Muscle layer of duodenum (tissue), 2 donors: ENCODE measurements around the gene THRAP3.

Source experiments
- H3K27ac ChIP-seq: one replicate; pipeline ENCODE4 v1.7.0; 2013; ENCODE audit warnings: mild to moderate bottlenecking, low read length
- H3K27me3 ChIP-seq: one replicate; pipeline ENCODE4 v1.7.0; 2013; ENCODE audit warnings: low read depth, mild to moderate bottlenecking, control low read depth, low read length
- H3K36me3 ChIP-seq, 2 donors: one replicate each; pipeline ENCODE4 v1.7.0; 2013; ENCODE audit warnings: low read length in 2 of 2, control low read depth in 1 of 2, mild to moderate bottlenecking in 1 of 2; ENCODE audit not compliant: insufficient read depth in 2 of 2, control insufficient read depth in 1 of 2
- H3K4me1 ChIP-seq, 2 donors: one replicate each; pipeline ENCODE4 v1.7.0; 2013; ENCODE audit warnings: low read length in 2 of 2, mild to moderate bottlenecking in 2 of 2, control low read depth in 1 of 2, moderate library complexity in 1 of 2; ENCODE audit not compliant: insufficient read depth in 2 of 2, control insufficient read depth in 1 of 2
- H3K4me3 ChIP-seq, 2 donors: one replicate each; pipeline ENCODE4 v1.7.0; 2013; ENCODE audit warnings: low read length in 2 of 2, low read depth in 1 of 2, mild to moderate bottlenecking in 1 of 2
- H3K9me3 ChIP-seq, 2 donors: one replicate each; pipeline ENCODE4 v1.7.0; 2013; ENCODE audit warnings: low read length in 2 of 2, control low read depth in 1 of 2, mild to moderate bottlenecking in 1 of 2; ENCODE audit not compliant: control insufficient read depth in 1 of 2
- donor health status: healthy.

The THRAP3 gene

DNA sequence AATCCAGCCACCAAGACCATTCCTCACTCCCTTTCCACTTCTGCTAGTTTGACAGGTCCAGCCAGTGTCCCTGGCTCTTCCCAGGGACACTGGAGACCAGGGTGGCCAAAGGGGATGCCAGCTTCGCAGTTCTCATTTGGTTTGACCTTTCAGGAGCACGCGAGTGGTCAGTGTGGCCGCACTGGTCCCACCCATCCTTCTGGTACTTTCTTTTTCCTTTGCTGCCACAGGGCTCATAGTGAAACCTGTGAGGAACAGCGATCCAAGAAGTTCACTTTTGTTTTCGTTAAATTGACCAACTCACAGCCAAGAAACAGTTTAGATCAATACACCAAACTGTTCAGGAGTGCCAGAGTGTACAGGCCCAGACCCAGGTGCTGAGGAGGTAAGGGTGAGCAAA lies 113.6 kb downstream of the THRAP3 start:
- Histone ChIP-seq H3K4me3 (no peak overlapping the region), H3K4me1 (peaks cover 0 to 6% of the 10 kb centered on the region in 2 donors), H3K36me3 (peaks cover 7 to 21% of the 10 kb centered on the region in 2 donors), H3K9me3 (no peaks in the 10 kb centered on the region), H3K27ac (no peak overlapping the region), H3K27me3 (no peaks in the 10 kb centered on the region)

DNA sequence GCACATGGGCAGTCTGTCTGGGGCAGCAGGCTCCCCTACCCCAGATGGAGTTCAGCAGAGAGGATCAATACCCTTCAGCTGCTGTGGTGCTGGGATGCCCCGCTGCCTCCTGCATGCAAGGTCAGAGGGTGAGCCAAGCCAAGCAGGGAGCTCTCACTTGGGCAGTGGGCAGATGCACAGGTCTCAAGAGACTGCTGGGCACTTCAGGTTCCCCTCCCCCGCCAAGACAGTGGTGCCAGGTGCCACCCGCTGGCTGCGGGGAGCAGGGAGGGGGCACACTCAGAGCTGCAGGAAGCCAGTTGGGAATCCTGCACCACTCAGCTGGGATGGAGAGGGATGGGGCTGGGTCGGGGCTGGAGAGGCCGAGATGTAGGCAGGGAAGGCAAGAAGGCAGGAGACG lies 115.0 kb downstream of the THRAP3 start:
- no peaks in the 10 kb centered on the region for H3K27me3 ChIP-seq
- H3K4me1 ChIP-seq: peaks cover 0 to 10% of the 10 kb centered on the region in 2 donors
- H3K9me3 ChIP-seq: no peaks in the 10 kb centered on the region
- no peak overlapping the region for H3K4me3 ChIP-seq
- H3K36me3 ChIP-seq: peaks cover 16 to 31% of the 10 kb centered on the region in 2 donors
- H3K27ac ChIP-seq: no peak overlapping the region

DNA sequence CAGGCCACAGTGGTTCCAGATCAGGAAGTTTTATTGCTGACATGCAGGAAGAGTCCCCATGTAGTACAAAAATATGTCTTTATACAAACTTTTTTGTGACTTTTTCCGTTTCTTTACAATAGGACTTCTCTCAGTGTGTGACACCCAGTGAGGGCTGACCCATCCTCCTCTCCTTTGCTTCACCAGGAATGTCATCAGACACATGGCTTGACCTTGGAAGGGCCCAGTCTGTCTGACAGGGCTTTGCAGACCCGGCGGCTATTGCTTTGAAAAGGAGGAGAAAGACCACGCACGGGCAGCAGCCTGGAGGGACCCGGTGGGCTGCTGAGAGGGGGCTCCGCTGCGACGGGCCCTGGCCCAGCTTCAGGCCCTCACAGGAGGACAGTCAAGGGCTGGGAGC lies 115.4 kb downstream of the THRAP3 start:
- Histone ChIP-seq H3K4me3 (no peak overlapping the region), H3K36me3 (peaks cover 16 to 32% of the 10 kb centered on the region in 2 donors), H3K27me3 (no peaks in the 10 kb centered on the region), H3K4me1 (peaks cover 0 to 10% of the 10 kb centered on the region in 2 donors), H3K9me3 (no peaks in the 10 kb centered on the region), H3K27ac (no peak overlapping the region)

DNA sequence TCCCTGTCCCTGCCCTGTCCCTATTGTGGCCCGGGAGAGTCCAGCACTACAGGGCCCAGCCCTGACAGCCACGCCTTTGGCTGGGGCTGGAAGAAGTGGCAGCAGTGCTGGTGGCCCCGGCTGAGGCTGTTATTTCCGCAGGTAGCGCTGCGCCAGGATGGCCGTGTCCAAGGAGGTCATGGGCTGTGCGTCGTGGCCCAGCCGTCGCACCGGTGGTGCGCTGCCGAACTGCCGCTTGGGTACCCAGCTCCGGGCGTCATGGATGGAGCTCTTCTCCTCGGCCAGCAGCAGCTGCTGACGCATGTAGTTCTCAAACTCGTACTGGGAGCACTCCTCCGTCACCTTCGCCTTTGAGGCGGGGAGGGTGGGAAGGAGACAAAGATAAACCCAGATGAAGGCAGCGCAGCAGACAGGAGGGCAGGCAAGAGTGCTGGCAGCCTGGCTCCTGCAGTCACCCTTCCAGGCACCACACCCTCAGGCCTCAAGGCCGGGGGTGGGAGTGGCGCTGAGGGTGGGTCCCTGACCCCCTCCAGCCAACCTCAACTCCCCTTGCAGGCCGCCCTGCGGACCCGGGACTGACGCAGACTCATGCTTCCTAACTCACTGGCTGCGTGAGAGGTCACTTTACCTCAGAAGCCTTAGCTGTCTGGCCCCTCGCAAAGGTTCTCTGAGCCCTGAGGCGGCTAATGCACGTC lies 117.5 kb downstream of the THRAP3 start:
- Histone ChIP-seq H3K27ac (no peak overlapping the region), H3K4me3 (no peak overlapping the region), H3K27me3 (no peaks in the 10 kb centered on the region), H3K36me3 (peaks cover 33 to 51% of the 10 kb centered on the region in 2 donors), H3K4me1 (peaks cover 0 to 10% of the 10 kb centered on the region in 2 donors), H3K9me3 (no peaks in the 10 kb centered on the region)

DNA sequence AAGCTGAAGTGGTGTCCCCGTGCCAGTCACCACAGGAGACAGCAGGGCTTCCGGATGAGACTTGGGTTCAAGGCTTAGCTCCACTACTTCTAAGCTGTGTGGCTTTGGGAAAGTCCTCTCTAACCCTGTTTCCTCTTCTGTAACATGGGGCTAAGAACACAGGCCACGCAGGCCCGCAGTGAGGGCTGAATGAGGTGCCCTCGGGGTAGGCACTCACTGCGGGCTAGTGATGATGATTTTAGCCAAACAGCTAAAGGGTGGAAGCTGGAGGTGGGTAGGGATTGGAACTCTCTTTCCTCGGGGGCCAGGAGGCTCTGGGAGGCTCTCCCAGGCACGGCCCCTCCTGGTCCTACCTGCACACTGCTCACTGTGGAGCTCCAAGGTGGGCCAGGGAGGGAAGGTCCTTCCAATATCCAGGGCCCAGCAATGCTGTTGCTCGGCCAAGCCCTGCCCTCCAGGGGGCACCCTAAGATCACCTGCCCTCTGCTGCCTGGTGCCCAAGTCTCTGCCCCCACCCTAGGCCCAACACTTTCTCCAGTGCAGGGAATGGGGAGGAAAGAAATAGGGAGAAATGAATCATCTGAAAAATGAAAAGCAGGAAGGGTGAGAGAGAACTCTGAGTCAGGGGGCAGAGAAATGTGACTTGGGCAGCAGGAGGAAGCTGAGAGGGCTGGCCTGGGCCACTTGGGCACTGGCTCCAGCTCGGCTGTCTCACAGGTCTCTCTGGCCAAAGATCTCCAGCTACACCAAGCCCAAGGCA lies 118.4 kb downstream of the THRAP3 start:
- no peak overlapping the region for H3K4me3 ChIP-seq
- no peak overlapping the region for H3K27ac ChIP-seq
- H3K36me3 ChIP-seq: peaks cover 39 to 57% of the 10 kb centered on the region in 2 donors
- no peaks in the 10 kb centered on the region for H3K9me3 ChIP-seq
- no peaks in the 10 kb centered on the region for H3K27me3 ChIP-seq
- H3K4me1 ChIP-seq: peaks cover 0 to 10% of the 10 kb centered on the region in 2 donors

DNA sequence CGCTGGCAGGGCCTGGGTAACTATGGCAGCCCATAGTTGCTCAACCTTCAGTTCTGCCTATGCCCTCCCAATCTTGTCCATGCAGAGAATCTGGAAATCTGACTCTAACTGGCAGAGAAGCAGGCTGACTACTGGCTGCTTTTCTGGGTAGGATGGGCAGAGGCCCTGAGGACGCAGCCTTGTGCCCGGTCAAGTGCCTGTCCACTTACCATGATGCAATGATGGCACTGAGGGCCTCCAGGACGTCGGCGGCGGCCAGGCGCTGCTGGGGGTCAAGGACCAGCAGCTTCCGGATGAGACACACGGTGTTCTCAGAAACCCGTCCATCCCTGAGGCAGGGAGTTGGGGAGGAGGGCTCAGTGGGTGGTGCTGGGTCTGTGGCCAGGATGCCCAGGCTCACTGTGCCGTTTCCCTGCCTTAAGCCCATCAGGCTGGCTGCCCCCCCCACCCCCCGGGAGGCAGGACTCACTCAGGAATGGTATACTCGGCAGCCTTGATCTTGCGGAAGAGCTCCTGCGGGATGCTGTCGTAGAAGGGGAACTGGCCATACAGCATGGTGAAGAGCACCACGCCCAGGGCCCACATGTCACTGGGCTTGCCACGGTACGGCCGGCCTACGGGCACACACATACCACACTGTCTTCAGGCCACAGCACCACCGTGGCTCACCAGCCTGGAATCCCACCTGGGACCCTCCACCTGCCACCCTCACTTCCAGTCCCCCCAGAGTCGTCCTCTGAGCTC lies 119.6 kb downstream of the THRAP3 start:
- H3K27me3 ChIP-seq: no peaks in the 10 kb centered on the region
- peaks cover 0 to 4% of the 10 kb centered on the region in 2 donors for H3K4me1 ChIP-seq
- no peak overlapping the region for H3K4me3 ChIP-seq
- H3K36me3 ChIP-seq: peaks cover 51 to 66% of the 10 kb centered on the region in 2 donors
- no peaks in the 10 kb centered on the region for H3K9me3 ChIP-seq
- H3K27ac ChIP-seq: no peak overlapping the region

DNA sequence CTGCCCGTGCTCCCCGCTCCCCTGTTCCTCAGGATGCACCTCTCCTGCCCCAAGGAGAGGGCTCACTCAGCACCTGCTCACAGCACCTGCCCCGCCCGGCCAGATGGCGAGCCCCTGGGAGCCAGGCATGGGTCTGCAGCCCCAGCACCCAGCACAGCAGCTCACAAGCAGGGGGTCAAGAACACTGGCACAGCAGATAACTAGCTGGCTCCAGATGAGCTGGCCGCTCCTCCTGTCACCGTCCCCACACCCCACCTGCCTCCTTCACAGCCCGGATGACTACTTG lies 120.1 kb downstream of the THRAP3 start:
- peaks cover 52 to 67% of the 10 kb centered on the region in 2 donors for H3K36me3 ChIP-seq

DNA sequence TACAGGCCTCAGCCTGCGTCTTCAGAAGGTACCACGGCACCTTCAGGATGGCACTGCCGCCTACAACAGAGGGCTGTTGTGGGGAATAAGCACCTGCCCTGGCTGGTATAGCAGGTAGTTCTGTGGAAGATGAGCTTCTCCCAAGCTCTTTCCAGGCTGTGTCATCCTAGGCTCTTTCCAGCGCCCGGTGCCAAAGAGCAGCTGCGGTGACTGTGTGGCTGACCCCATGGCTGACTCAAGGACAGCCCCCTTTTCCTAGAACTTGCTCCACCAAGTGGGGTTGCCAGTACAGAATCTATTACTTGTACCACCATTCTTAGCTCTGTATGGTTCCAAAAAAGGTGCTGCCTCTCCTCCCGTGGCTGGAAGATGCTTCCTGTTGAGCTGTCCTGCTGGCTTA lies 121.1 kb downstream of the THRAP3 start:
- H3K9me3 ChIP-seq: no peaks in the 10 kb centered on the region
- H3K4me1 ChIP-seq: peaks cover 0 to 10% of the 10 kb centered on the region in 2 donors
- H3K4me3 ChIP-seq: no peak overlapping the region
- H3K27ac ChIP-seq: no peak overlapping the region
- peaks cover 55 to 72% of the 10 kb centered on the region in 2 donors for H3K36me3 ChIP-seq
- H3K27me3 ChIP-seq: no peaks in the 10 kb centered on the region

More for the DNA sequence above, 120.1 kb downstream of the THRAP3 start:
- Histone ChIP-seq H3K4me1 (peaks cover 0 to 4% of the 10 kb centered on the region in 2 donors), H3K9me3 (no peaks in the 10 kb centered on the region), H3K4me3 (no peak overlapping the region), H3K27ac (no peak overlapping the region), H3K27me3 (no peaks in the 10 kb centered on the region)

DNA sequence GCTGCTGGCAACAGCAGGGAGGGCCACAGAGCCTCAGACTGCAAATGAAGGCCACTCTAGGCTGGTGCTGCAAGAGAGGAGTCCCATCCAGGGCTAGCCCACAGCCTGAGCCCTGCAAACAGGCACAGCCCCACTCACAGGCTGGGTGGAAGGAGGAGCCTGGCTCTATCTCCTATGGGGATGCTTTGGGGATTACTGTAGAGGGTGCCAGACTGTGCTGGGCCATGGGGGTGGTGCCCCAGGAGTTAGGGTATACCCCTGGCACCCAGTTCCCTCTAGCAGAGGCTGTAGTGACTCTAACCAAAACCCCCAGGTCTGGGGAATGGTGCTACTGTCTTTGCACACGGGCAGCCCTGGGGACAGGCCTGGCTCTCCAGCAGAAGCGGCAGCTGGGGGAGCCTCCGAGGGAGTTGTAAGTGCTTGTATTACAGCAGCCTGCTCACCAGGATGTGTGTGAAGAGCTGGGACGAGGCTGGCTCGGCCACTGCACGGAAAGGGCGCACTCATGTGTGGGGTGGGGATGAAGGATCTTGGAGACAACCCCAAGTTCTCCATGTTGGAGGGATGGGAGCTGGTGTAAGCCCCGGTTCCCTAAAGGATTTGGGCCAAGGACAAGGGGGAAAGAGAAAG lies 122.6 kb downstream of the THRAP3 start:
- Histone ChIP-seq H3K4me1 (peaks cover 2 to 25% of the 10 kb centered on the region in 2 donors), H3K36me3 (peaks cover 49 to 71% of the 10 kb centered on the region in 2 donors)

DNA sequence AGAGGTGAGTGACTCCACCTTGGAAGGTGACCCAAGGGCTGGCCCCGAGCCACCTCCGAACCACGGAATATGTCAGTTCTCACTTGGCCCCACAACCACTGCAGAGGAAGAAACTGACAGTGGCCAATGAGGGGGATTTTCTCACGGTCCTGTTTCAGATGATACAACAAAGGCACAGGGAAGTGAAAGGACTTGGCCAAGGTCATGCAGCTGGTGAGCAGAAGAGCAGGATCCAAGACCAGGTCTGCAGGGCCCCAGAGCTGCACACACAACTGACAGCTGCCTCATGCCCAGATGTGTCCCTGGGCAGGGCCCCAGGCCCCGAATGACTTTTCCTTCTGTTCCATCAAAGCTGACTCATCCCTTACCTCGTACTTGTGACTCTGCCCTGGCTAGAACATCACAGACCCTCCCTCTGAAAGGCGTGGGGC lies 125.0 kb downstream of the THRAP3 start:
- Histone ChIP-seq H3K36me3 (peaks cover 54 to 78% of the 10 kb centered on the region in 2 donors), H3K4me1 (peaks cover 10 to 25% of the 10 kb centered on the region in 2 donors), H3K27ac (no peak overlapping the region), H3K9me3 (no peaks in the 10 kb centered on the region), H3K4me3 (no peak overlapping the region), H3K27me3 (no peaks in the 10 kb centered on the region)

More for the DNA sequence above, 122.6 kb downstream of the THRAP3 start:
- no peaks in the 10 kb centered on the region for H3K27me3 ChIP-seq
- no peak overlapping the region for H3K27ac ChIP-seq
- H3K9me3 ChIP-seq: no peaks in the 10 kb centered on the region
- H3K4me3 ChIP-seq: no peak overlapping the region

DNA sequence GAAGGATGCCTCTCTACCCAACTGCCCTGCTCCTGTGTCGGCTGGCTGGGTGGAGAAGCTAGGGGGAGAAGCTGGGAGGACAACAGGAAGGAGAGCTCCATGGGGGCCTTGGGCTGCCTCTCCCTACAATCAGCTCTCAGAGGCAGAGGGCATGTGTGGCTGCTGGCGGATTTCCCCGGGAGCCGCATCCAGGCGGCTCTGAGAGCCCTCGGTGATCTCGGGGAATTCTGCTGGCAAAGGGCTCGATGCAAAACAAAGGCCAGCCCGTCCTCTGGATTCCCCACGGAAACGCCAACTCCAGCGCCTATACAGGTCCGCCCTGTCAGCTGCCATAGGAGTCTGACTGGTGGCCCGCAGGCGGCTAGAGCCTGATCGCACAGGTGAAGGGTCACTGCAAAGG lies 125.6 kb downstream of the THRAP3 start:
- H3K36me3 ChIP-seq: peaks cover 57 to 82% of the 10 kb centered on the region in 2 donors
- H3K27ac ChIP-seq: no peak overlapping the region
- no peaks in the 10 kb centered on the region for H3K27me3 ChIP-seq
- H3K9me3 ChIP-seq: no peaks in the 10 kb centered on the region
- peaks cover 10 to 25% of the 10 kb centered on the region in 2 donors for H3K4me1 ChIP-seq
- no peak overlapping the region for H3K4me3 ChIP-seq
